Testis (tissue), 3 donors: ENCODE results near the gene FAN1. TPM values are rescaled to one million over a fixed set of nuclear protein-coding genes. Genes with fewer than 3 reads are reported as not detected.

ENCODE experiments used
- DNase-seq: peaks from one replicate; pipeline ENCODE4 v3.0.0-alpha.2; 2019
- H3K27ac ChIP-seq, 2 donors: fragments of 200-600 bp; sonication (generic); one replicate each; pipeline ENCODE4 v1.5.1; 2019
- H3K27me3 ChIP-seq: fragments of 200-600 bp; sonication (generic); one replicate; pipeline ENCODE4 v1.5.1; 2019
- H3K36me3 ChIP-seq: fragments of 200-600 bp; sonication (generic); one replicate; pipeline ENCODE4 v1.5.1; 2017; ENCODE audit warnings: low read depth; ENCODE audit errors: missing control alignments
- H3K4me1 ChIP-seq: fragments of 200-600 bp; sonication (generic); one replicate; pipeline ENCODE4 v1.5.1; 2019
- H3K4me3 ChIP-seq, 2 donors: fragments of 200-600 bp; sonication (generic); one replicate each; pipeline ENCODE4 v1.5.1; 2017 to 2019
- H3K9me3 ChIP-seq: fragments of 200-600 bp; sonication (generic); one replicate; pipeline ENCODE4 v1.5.1; 2017
- CTCF ChIP-seq, 3 experiments: fragments of 450-650 bp in 2 of 3; fragments of 200-600 bp in 1 of 3; sonication (generic) in 1 of 3; IDR thresholded peaks; one replicate each; pipeline ENCODE4 v1.5.1; 2016 to 2019; ENCODE audit warnings: antibody characterized with exemption in 3 of 3, mild to moderate bottlenecking in 2 of 3, moderate library complexity in 1 of 3
- POLR2A ChIP-seq: fragments of 450-650 bp; IDR thresholded peaks from one replicate; pipeline ENCODE4 v1.6.1; 2017; ENCODE audit warnings: antibody characterized with exemption, mild to moderate bottlenecking, moderate library complexity
- WGBS, 2 donors: methylation state at CpG; one replicate each; pipeline ENCODE4 v1.1.5; 2018; 5-methylcytosine and 5-hydroxymethylcytosine counted together
- intact Hi-C: fragments of 100-400 bp; cut with DNase I; formaldehyde crosslinking; loops from one replicate; pipeline ENCODE4 v1.15.1; 2023; ENCODE audit warnings: low total_unique reads
- polyA plus RNA-seq: library from polyadenylated mRNA; stranded (reverse); fragments of 350-450 nt; fragmentation: Illumina TruSeq; extraction: RNeasy Lipid Tissue Mini Kit (QIAGEN cat#74804); gene quantifications from one replicate; pipeline ENCODE4 v1.2.3, GENCODE V29; 2014; ENCODE audit warnings: low read depth, low replicate concordance; ENCODE audit not compliant: insufficient read depth
- total RNA-seq, 2 donors: library from RNA; depleted of rRNA; stranded (reverse); fragments of >200 nt; gene quantifications; one replicate each; pipeline ENCODE4 v1.2.3, GENCODE V29; 2016

FAN1 gene
- total and polyA plus RNA-seq, 3 donors from 2014 or later: 22.5 to 29.1 (median 24.0) TPM

GRCh38 chr15:30953731-30954378, 50.1 kb downstream of the FAN1 start:
- TF ChIP-seq CTCF (IDR thresholded peaks at IDR 0.05) (no peak), POLR2A (no peak)
- no peak for DNase-seq
- H3K4me1 ChIP-seq: no peaks in the 10 kb centered on the region
- no peak overlapping the region for H3K27ac ChIP-seq
- H3K4me3 ChIP-seq: no peak overlapping the region
- H3K27me3 ChIP-seq: no peaks in the 10 kb centered on the region
- intact Hi-C loops: no loop called here
- H3K9me3 ChIP-seq: no peaks in the 10 kb centered on the region
- WGBS, 2 donors: 57 to 60% methylated on average over 7 of the region's 7 CpGs
- H3K36me3 ChIP-seq: no peaks in the 10 kb centered on the region

- H3K27ac ChIP-seq: peak overlapping the region in 1 of 2 donors; percentile 4
- TF ChIP-seq POLR2A (no peak), CTCF (IDR thresholded peaks at IDR 0.05) (no peak)
- H3K27me3 ChIP-seq: no peaks in the 10 kb centered on the region
- H3K4me3 ChIP-seq: no peak overlapping the region
- DNase-seq: no peak
- H3K36me3 ChIP-seq: no peaks in the 10 kb centered on the region
- no peaks in the 10 kb centered on the region for H3K9me3 ChIP-seq
- intact Hi-C loops: no loop called here
- WGBS, 2 donors: 90 to 98% methylated on average over 1 of the region's 1 CpG
- H3K4me1 ChIP-seq: no peaks in the 10 kb centered on the region
Observed at GRCh38 chr15:30954674-30955073, 51.0 kb downstream of the FAN1 start.

GRCh38 chr15:30956216-30957124, 52.8 kb downstream of the FAN1 start:
- intact Hi-C loops: no loop called here
- no peaks in the 10 kb centered on the region for H3K9me3 ChIP-seq
- no peaks in the 10 kb centered on the region for H3K36me3 ChIP-seq
- TF ChIP-seq POLR2A: no peak
- TF ChIP-seq CTCF (IDR thresholded peaks at IDR 0.05): no peak
- no peak overlapping the region for H3K4me3 ChIP-seq
- H3K27ac ChIP-seq: no peak overlapping the region
- DNase-seq: no peak
- H3K4me1 ChIP-seq: no peaks in the 10 kb centered on the region
- H3K27me3 ChIP-seq: no peaks in the 10 kb centered on the region
- 87 to 88% methylated on average over 6 of the region's 6 CpGs for WGBS, 2 donors

- TF ChIP-seq CTCF (IDR thresholded peaks at IDR 0.05): no peak
- TF ChIP-seq POLR2A: no peak
- 90 to 91% methylated on average over 5 of the region's 5 CpGs for WGBS, 2 donors
- no peak for DNase-seq
Observed at GRCh38 chr15:30958219-30958618, 54.5 kb downstream of the FAN1 start.

More at GRCh38 chr15:30958219-30958618, 54.5 kb downstream of the FAN1 start:
- intact Hi-C loops: no loop called here
- no peak overlapping the region for H3K4me3 ChIP-seq
- H3K27me3 ChIP-seq: no peaks in the 10 kb centered on the region
- H3K9me3 ChIP-seq: no peaks in the 10 kb centered on the region
- no peak overlapping the region for H3K27ac ChIP-seq
- H3K36me3 ChIP-seq: no peaks in the 10 kb centered on the region
- H3K4me1 ChIP-seq: no peaks in the 10 kb centered on the region
